HepG2 (cell line): Measurements from ENCODE around the gene JAG1. TPM values are rescaled to one million over a fixed set of nuclear protein-coding genes. Genes with fewer than 3 reads are reported as not detected.

Experiments used
- ATAC-seq: fragments of 200-7000 bp; cut with Tn5 transposase; 3 replicates; pipeline ENCODE4 v1.9.1; 2020; ENCODE audit warnings: mild to moderate bottlenecking, moderate library complexity
- BruUV-seq: library from RNA; stranded (reverse); fragments of 400-500 nt; replicated peaks from 2 replicates; lab custom pipeline; 2021; lab: Mats Ljungman, UMichigan
- CTCF ChIA-PET: fragments of 300-600 bp; formaldehyde crosslinking; extraction: SDS; loops from one replicate; lab custom pipeline; 2021; ENCODE audit warnings: low total read pairs, inconsistent platforms, low intra/inter-chr PET ratio; lab: Yijun Ruan, JAX
- POLR2A ChIA-PET: fragments of 350-600 bp; sonication (Branson Sonifier 250); formaldehyde crosslinking; loops from one replicate; lab custom pipeline; 2020; ENCODE audit warnings: antibody characterized with exemption, inconsistent platforms; lab: Yijun Ruan, JAX
- DNase-seq: peaks from one replicate; pipeline ENCODE4 v3.0.0-alpha.2; 2015; ENCODE audit warnings: low spot score
- FAIRE-seq: peaks from 3 replicates; lab custom pipeline; 2011; peaks lifted over from hg19 to GRCh38; lab: Jason Lieb, UNC
- H2AFZ ChIP-seq: one replicate; pipeline ENCODE4 v1.6.1; 2011; ENCODE audit warnings: low read length, inconsistent platforms
- H3K27ac ChIP-seq: fragments of 300-600 bp; 3 replicates; pipeline ENCODE4 v1.8.0; 2011; ENCODE audit warnings: mixed run types, mild to moderate bottlenecking, mixed read lengths, low read length, inconsistent platforms; ENCODE audit not compliant: insufficient read depth; ENCODE audit errors: extremely low read length
- H3K27me3 ChIP-seq, 2 experiments: fragments of 200-600 bp in 1 of 2; 2 replicates in 1 of 2; 3 replicates in 1 of 2; pipeline versions ENCODE4 v1.6.0 to v1.8.0; 2011; ENCODE audit warnings: low read length in 2 of 2, mild to moderate bottlenecking in 2 of 2, moderate library complexity in 2 of 2, inconsistent platforms in 1 of 2; ENCODE audit not compliant: insufficient read depth in 2 of 2, control insufficient read depth in 1 of 2
- H3K36me3 ChIP-seq, 2 experiments: fragments of 200-600 bp in 1 of 2; replicated peaks in 1 of 2; 2 replicates in 1 of 2; 3 replicates in 1 of 2; pipeline versions ENCODE4 v1.5.1 to v1.8.0; 2011; ENCODE audit warnings: low read length in 2 of 2, inconsistent platforms in 1 of 2; ENCODE audit not compliant: insufficient read depth in 2 of 2, control insufficient read depth in 1 of 2
- H3K4me1 ChIP-seq: 2 replicates; pipeline ENCODE4 v1.5.1; 2012; ENCODE audit warnings: low read length, inconsistent platforms; ENCODE audit not compliant: insufficient read depth
- H3K4me2 ChIP-seq: 2 replicates; pipeline ENCODE4 v1.6.0; 2011; ENCODE audit warnings: low read depth, low read length, inconsistent platforms
- H3K4me3 ChIP-seq, 3 experiments: fragments of 200-600 bp in 1 of 3; sonication (generic), shearing (Covaris generic) in 1 of 3; replicated peaks in 1 of 3; 2 replicates each; pipeline ENCODE4 v1.5.1; 2011 to 2016; ENCODE audit warnings: low read length in 3 of 3, inconsistent platforms in 2 of 3, low read depth in 2 of 3, mild to moderate bottlenecking in 2 of 3, control low read depth in 1 of 3, mixed read lengths in 1 of 3; ENCODE audit not compliant: insufficient read depth in 1 of 3
- H3K79me2 ChIP-seq: one replicate; pipeline ENCODE4 v1.6.1; 2011; ENCODE audit warnings: low read length, inconsistent platforms; ENCODE audit not compliant: insufficient read depth
- H3K9ac ChIP-seq: 2 replicates; pipeline ENCODE4 v1.6.0; 2011; ENCODE audit warnings: mild to moderate bottlenecking, low read depth, low read length, inconsistent platforms; ENCODE audit not compliant: insufficient read depth
- H3K9me3 ChIP-seq: 2 replicates; pipeline ENCODE4 v1.5.1; 2012; ENCODE audit warnings: mild to moderate bottlenecking, low read length
- H4K20me1 ChIP-seq: 2 replicates; pipeline ENCODE4 v1.6.0; 2011; ENCODE audit warnings: inconsistent platforms, mild to moderate bottlenecking, low read length, moderate library complexity; ENCODE audit not compliant: insufficient read depth
- ASH2L ChIP-seq: fragments of 300-600, 200-600 bp; sonication (generic); IDR thresholded peaks from 2 replicates; pipeline ENCODE4 v1.7.0; 2017; ENCODE audit warnings: low read depth, mild to moderate bottlenecking, moderate library complexity, mixed read lengths, low read length; ENCODE audit not compliant: insufficient read length
- BHLHE40 ChIP-seq: IDR thresholded peaks from 2 replicates; pipeline ENCODE4 v1.6.1; 2011; ENCODE audit warnings: low read length, improper control_type of control experiment
- DMAP1 ChIP-seq: IDR thresholded peaks from 2 replicates; pipeline ENCODE4 v1.6.1; 2016
- EHMT2 ChIP-seq: fragments of 200-600 bp; sonication (generic); IDR thresholded peaks from 2 replicates; pipeline ENCODE4 v1.7.0; 2017; ENCODE audit warnings: antibody characterized with exemption, low read depth, low read length, borderline replicate concordance
- EP300 ChIP-seq, 3 experiments: sonication (generic) in 1 of 3; formaldehyde crosslinking in 1 of 3; IDR thresholded peaks; 2 replicates each; pipeline versions ENCODE4 v1.5.1 to v1.6.1; 2011 to 2020; ENCODE audit warnings: low read depth in 2 of 3, low read length in 2 of 3, borderline replicate concordance in 1 of 3, improper control_type of control experiment in 1 of 3, mild to moderate bottlenecking in 1 of 3, missing genetic modification reagents in 1 of 3, moderate library complexity in 1 of 3
- THAP11 ChIP-seq: IDR thresholded peaks from 2 replicates; pipeline ENCODE4 v1.6.1; 2016; ENCODE audit warnings: missing biosample characterization, missing genetic modification reagents
- ZMYM3 ChIP-seq: sonication (generic); formaldehyde crosslinking; IDR thresholded peaks from 2 replicates; pipeline ENCODE4 v1.5.1; 2020; ENCODE audit warnings: mild to moderate bottlenecking, missing genetic modification reagents
- ZNF138 ChIP-seq: sonication (generic); formaldehyde crosslinking; IDR thresholded peaks from 2 replicates; pipeline ENCODE4 v1.5.0; 2020; ENCODE audit warnings: mild to moderate bottlenecking, low read depth, missing genetic modification reagents
- ZNF207 ChIP-seq: fragments of 450-650 bp; IDR thresholded peaks from 2 replicates; pipeline ENCODE4 v1.6.1; 2016; ENCODE audit warnings: antibody characterized with exemption, borderline replicate concordance
- ZNF317 ChIP-seq: sonication (generic); formaldehyde crosslinking; IDR thresholded peaks from 2 replicates; pipeline ENCODE4 v1.5.0; 2020; ENCODE audit warnings: mild to moderate bottlenecking, missing genetic modification reagents
- ZNF350 ChIP-seq: sonication (generic); formaldehyde crosslinking; IDR thresholded peaks from 2 replicates; pipeline ENCODE4 v1.4.0; 2020; ENCODE audit warnings: mild to moderate bottlenecking, low read depth, missing genetic modification reagents, borderline replicate concordance
- ZNF460 ChIP-seq: sonication (generic); formaldehyde crosslinking; IDR thresholded peaks from 2 replicates; pipeline ENCODE4 v1.5.1; 2020; ENCODE audit warnings: missing genetic modification reagents, mild to moderate bottlenecking, borderline replicate concordance
- ZNF550 ChIP-seq: sonication (generic); formaldehyde crosslinking; IDR thresholded peaks from 2 replicates; pipeline ENCODE4 v1.4.0; 2020; ENCODE audit warnings: mild to moderate bottlenecking, missing genetic modification reagents, borderline replicate concordance
- ZNF577 ChIP-seq: sonication (generic); formaldehyde crosslinking; IDR thresholded peaks from 2 replicates; pipeline ENCODE4 v1.4.0; 2020; ENCODE audit warnings: mild to moderate bottlenecking, low read depth, missing genetic modification reagents, borderline replicate concordance
- ZNF879 ChIP-seq: sonication (generic); formaldehyde crosslinking; IDR thresholded peaks from 2 replicates; pipeline ENCODE4 v1.8.1; 2023; ENCODE audit warnings: missing genetic modification reagents
- whole genome bisulfite sequencing: methylation state at CpG from one replicate; pipeline ENCODE4 v1.1.6; 2017; ENCODE audit warnings: low lambda C conversion rate; 5-methylcytosine and 5-hydroxymethylcytosine counted together
- in situ Hi-C: cut with HindIII; loops from 2 replicates; pipeline ENCODE4 v1.10.0; 2017; ENCODE audit warnings: low pct_unique_long_range_greater_than_20kb; ENCODE audit not compliant: extremely low pct_ligation_motif_present
- intact Hi-C: fragments of 100-400 bp; cut with micrococcal nuclease; formaldehyde crosslinking; loops from one replicate; pipeline ENCODE4 v1.10.0; 2022; ENCODE audit not compliant: unreplicated experiment
- polyA plus RNA-seq, 8 experiments: library from polyadenylated mRNA; depleted of rRNA in 3 of 8; stranded (reverse) in 7 of 8; unstranded in 1 of 8; fragments of >200 nt; fragmentation: Illumina TruSeq in 4 of 8; extraction: Trizol in 4 of 8; gene quantifications; 2 replicates each; pipeline versions ENCODE4 v1.2.1 to v1.2.3, GENCODE V29; 2011 to 2016; ENCODE audit warnings: low read depth in 4 of 8, missing spikeins in 1 of 8, mixed read lengths in 1 of 8; ENCODE audit not compliant: insufficient read depth in 1 of 8
- total RNA-seq, 5 experiments: library from RNA; depleted of rRNA; stranded (reverse); fragments of >200 nt; fragmentation: Illumina TruSeq; extraction: Trizol; gene quantifications; 2 replicates each; pipeline ENCODE4 v1.2.3, GENCODE V29; 2016; ENCODE audit warnings: low read depth in 1 of 5
- TF ChIP-seq, protein P1 (sequence below): sonication (generic); formaldehyde crosslinking; IDR thresholded peaks from 2 replicates; pipeline ENCODE4 v1.5.0; 2020; ENCODE audit warnings: missing genetic modification reagents
- TF ChIP-seq, protein P2 (sequence below): sonication (generic); formaldehyde crosslinking; IDR thresholded peaks from 2 replicates; pipeline ENCODE4 v1.5.0; 2020; ENCODE audit warnings: mild to moderate bottlenecking, missing genetic modification reagents
- TF ChIP-seq, protein P3 (sequence below): sonication (generic); formaldehyde crosslinking; IDR thresholded peaks from 2 replicates; pipeline ENCODE4 v1.8.0; 2023; ENCODE audit warnings: mild to moderate bottlenecking, missing genetic modification reagents

The JAG1 gene
- total and polyA plus RNA-seq, 2 of the 13 experiments (the other 11 are each of a cell fraction or from before 2014, with no cell fraction given), result 47.1 to 56.3 TPM

DNA sequence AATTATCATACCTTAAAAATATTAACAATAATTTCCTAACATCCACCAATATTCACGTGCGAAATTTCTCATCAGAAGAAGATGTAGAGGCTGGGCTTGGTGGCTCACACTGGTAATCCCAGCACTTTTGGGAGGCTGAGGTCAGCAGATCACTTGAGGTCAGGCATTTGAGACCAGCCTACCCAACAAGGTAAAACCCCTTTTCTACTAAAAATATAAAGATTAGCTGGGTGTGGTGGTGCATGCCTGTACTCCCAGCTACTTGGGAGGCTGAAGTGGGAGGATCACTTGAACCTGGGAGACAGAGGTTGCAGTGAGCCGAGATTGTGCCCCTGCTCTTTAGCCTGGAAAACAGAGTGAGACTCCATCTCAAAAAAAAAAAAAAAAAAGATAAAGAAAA is 36.1 kb upstream of the JAG1 start:
- TF ChIP-seq ZNF879 (CRISPR knock-in tag), result 0 out of 2 replicates have a peak, but pooled peaks have one; percentile 2
- TF ChIP-seq THAP11 (CRISPR knock-in tag), result no peak
- peak; percentile 75; the same call in 1 of the 2 replicates for TF ChIP-seq ZNF460 (CRISPR knock-in tag)
- TF ChIP-seq, protein P1, sequence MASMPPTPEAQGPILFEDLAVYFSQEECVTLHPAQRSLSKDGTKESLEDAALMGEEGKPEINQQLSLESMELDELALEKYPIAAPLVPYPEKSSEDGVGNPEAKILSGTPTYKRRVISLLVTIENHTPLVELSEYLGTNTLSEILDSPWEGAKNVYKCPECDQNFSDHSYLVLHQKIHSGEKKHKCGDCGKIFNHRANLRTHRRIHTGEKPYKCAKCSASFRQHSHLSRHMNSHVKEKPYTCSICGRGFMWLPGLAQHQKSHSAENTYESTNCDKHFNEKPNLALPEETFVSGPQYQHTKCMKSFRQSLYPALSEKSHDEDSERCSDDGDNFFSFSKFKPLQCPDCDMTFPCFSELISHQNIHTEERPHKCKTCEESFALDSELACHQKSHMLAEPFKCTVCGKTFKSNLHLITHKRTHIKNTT (CRISPR knock-in tag), result no peak
- TF ChIP-seq ZNF550 (CRISPR knock-in tag), result no peak
- TF ChIP-seq EP300 (IDR thresholded peaks at IDR 0.05; ENCODE audit: low read depth in 2 of 2, low read length in 2 of 2), result no peak
- no peak for TF ChIP-seq EP300 (CRISPR knock-in tag; IDR thresholded peaks at IDR 0.05; ENCODE audit: borderline replicate concordance)
- no peak for TF ChIP-seq EHMT2
- no peak for TF ChIP-seq ZNF138 (CRISPR knock-in tag)
- TF ChIP-seq ZNF317, result no peak
- TF ChIP-seq ZMYM3 (CRISPR knock-in tag), result 0 out of 2 replicates have a peak, but pooled peaks have one; percentile 40
- TF ChIP-seq BHLHE40, result no peak
- TF ChIP-seq DMAP1 (CRISPR knock-in tag), result 0 out of 2 replicates have a peak, but pooled peaks have one; percentile 13
- TF ChIP-seq ASH2L, result no peak
- TF ChIP-seq, protein P2, sequence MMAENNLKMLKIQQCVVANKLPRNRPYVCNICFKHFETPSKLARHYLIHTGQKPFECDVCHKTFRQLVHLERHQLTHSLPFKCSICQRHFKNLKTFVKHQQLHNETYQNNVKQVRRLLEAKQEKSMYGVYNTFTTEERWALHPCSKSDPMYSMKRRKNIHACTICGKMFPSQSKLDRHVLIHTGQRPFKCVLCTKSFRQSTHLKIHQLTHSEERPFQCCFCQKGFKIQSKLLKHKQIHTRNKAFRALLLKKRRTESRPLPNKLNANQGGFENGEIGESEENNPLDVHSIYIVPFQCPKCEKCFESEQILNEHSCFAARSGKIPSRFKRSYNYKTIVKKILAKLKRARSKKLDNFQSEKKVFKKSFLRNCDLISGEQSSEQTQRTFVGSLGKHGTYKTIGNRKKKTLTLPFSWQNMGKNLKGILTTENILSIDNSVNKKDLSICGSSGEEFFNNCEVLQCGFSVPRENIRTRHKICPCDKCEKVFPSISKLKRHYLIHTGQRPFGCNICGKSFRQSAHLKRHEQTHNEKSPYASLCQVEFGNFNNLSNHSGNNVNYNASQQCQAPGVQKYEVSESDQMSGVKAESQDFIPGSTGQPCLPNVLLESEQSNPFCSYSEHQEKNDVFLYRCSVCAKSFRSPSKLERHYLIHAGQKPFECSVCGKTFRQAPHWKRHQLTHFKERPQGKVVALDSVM, result peak; percentile 55; the same call in 1 of the 2 replicates
- TF ChIP-seq ZNF577 (CRISPR knock-in tag), result no peak
- no peak for TF ChIP-seq ZNF207
- TF ChIP-seq, protein P3, sequence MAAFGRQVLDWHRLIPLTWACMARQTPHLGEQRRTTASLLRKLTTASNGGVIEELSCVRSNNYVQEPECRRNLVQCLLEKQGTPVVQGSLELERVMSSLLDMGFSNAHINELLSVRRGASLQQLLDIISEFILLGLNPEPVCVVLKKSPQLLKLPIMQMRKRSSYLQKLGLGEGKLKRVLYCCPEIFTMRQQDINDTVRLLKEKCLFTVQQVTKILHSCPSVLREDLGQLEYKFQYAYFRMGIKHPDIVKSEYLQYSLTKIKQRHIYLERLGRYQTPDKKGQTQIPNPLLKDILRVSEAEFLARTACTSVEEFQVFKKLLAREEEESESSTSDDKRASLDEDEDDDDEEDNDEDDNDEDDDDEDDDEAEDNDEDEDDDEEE, result no peak
- no peak for TF ChIP-seq ZNF350
- Histone ChIP-seq H3K27ac (peak overlapping the region; percentile 93), H3K27me3 (no peaks in the 10 kb centered on the region), H3K4me3 (no peak overlapping the region), H3K9me3 (no peaks in the 10 kb centered on the region), H4K20me1 (no peaks in the 10 kb centered on the region), H3K4me1 (peaks cover 100% of the 10 kb centered on the region), H3K4me2 (no peak overlapping the region), H3K9ac (no peak overlapping the region), H3K36me3 (no peaks in the 10 kb centered on the region), H2AFZ (no peak overlapping the region), H3K79me2 (no peaks in the 10 kb centered on the region)
- 89% methylated on average over 3 of the region's 3 CpGs for WGBS
- CTCF ChIA-PET, result no interaction called here
- intact Hi-C loops, result loop anchor here (1.0 to 5.0 kb wide), 3 partner anchors 36 to 343 kb away; no protein-coding TSS in a partner anchor
- DNase-seq, result no peak
- FAIRE-seq, result no peak
- ATAC-seq, result no peak
- BruUV-seq, result no TSS peak
- POLR2A ChIA-PET, result interaction anchor here (1.2 to 9.1 kb wide), 3 partner anchors 37 to 147 kb away, joined by 3 to 104 read pairs (median 5); partner anchors contain the start of gene JAG1
- in situ Hi-C loops, result no loop called here
